SK-N-MC (cell line): Measurements from ENCODE around the gene ZC3H10.

Experiments used
- EZH2 ChIP-seq: fragments of 200-600 bp; sonication (generic); IDR thresholded peaks from one replicate; pipeline ENCODE4 v1.6.1; 2017; ENCODE audit warnings: antibody characterized with exemption
- POLR2AphosphoS5 ChIP-seq: IDR thresholded peaks from 2 replicates; pipeline ENCODE4 v1.6.1; 2012; ENCODE audit warnings: mild to moderate bottlenecking, low read depth, low read length, borderline replicate concordance

DNA sequence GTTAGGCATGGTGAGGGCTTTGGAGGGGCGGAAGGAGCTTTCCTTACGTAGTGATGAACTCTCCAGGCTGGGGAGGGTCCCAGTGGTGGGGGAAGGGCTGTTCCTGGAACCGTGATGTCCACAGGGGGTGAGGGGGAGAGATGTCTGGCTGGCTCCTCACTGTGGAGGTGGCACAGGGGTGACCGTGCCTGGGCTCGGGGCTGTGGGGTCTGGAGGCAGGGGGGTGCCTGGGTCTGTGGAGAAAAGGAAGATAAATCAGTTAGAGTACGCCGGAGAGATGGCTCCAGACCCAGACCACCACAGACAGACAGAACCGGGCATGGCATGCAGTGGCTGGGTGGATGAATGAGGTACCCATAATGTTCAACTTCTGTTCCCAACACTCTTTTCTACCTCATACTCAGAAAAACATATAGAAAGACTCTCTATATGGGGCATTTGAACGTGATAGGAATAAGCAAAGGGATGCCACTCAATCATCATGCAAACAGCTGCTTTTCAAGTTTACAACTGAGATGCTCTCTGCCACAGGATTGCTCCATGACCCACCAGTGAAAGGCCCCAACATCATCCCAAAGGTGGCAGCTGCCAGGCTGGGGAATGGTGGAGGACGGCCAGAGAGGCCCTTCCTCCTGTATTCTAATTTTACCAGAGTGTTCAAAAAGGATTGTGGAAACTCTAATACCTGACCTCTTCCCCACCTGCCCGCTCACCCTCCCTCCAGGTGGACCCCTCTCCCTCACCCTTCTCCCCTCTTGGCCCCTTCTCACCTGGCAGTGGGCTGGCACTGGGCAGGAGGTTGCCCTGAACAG lies 45.7 kb downstream of the ZC3H10 start:
- TF ChIP-seq EZH2, result no peak
- TF ChIP-seq POLR2AphosphoS5, result no peak
